HG03066 (cell line): ENCODE measurements around the gene BCL2L13.

Experiments
- ATAC-seq: cut with Tn5 transposase; IDR thresholded peaks from one replicate; pipeline ENCODE4 v1.9.1; 2021; ENCODE audit warnings: low read depth; ENCODE audit not compliant: unreplicated experiment

BCL2L13 gene

DNA sequence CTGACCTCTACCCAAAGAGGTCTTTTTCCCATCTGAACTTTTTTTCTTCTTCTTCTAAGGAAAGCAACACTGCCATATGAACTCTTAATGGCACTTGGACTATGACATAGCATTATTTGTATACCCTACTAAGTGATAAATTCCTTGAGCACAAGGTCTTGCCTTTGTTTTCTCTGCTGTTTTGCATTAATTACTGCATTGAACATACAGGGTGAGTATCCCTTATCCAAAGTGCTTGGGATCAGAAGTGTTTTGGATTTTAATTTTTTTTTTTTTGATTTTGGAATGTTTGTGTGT lies 86.9 kb downstream of the BCL2L13 start:
- no peak for ATAC-seq

DNA sequence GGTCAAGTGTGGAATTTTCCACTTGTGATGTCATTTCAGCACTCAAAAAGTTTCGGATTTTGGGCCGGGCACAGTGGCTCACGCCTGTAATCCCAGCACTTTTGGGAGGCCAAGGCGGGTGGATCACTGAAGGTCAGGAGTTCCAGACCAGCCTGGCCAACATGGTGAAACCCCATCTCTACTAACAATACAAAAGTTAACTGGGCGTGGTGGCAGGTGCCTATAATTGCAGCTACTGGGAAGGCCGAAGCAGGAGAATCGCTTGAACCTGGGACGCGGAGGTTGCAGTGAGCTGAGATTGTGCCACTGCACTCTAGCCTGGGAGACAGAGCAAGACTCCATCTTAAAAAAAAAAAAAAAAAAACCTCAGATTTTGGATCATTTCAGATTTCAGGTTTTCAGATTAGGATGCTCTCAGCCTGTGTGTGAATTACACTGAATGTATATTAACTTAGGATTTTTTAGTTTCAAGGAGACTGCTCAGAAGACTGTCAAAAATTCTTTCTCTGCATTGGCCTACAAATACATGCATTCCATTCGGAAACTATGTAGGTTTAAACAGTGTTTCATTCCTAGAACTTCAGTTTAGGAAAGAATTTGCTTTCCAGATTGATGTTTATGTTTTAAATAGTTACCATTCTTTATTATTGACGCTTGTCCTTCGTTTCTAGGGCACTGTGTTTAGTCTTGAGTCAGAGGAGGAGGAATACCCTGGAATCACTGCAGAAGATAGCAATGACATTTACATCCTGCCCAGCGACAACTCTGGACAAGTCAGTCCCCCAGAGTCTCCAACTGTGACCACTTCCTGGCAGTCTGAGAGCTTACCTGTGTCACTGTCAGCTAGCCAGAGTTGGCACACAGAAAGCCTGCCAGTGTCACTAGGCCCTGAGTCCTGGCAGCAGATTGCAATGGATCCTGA lies 87.7 kb downstream of the BCL2L13 start:
- ATAC-seq, result no peak

GRCh38 chr22:17726928-17727897 lies 88.7 kb downstream of the BCL2L13 start:
- ATAC-seq, result no peak

DNA sequence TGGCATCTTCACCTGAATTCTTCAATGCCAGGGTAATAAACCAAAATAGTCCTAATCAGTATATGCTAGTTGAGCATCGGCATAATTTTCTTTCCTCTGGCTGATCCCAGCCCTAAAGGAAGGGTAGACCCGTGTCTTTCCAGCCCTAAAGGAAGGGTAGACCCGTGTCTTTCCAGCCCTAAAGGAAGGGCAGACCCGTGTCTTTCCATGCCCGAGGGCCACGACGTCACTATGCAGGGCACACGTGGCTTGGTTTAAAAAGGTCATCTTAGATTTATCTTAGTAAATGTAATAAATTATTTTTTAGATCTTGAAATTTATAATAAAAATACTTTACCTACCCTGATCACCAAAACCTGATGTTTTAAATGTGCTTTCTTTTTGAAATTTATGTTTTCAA lies 90.2 kb downstream of the BCL2L13 start:
- ATAC-seq, result no peak

- ATAC-seq, result no peak
Observed at GRCh38 chr22:17729561-17729960, 91.0 kb downstream of the BCL2L13 start.

GRCh38 chr22:17732251-17732854 lies 93.8 kb downstream of the BCL2L13 start:
- ATAC-seq, result no peak

DNA sequence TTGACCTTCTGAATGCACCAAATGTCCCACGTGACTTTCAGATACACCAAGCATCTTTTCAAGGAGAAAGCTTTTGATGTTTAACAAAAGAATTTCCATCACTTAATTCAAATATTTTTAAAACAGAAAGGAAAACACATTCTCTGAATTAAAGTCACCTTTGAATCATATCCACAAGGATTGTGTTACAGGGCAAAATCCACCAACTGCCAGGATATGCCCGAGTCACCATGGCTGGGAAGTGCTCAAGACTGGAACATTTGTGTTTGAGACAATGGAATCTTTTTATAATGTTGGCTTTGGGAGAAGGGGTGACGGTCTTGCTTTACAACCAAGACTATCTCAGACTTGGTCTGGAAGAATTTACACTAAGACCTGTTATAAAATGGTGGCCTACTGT lies 94.9 kb downstream of the BCL2L13 start:
- no peak for ATAC-seq

GRCh38 chr22:17734187-17734586 lies 95.6 kb downstream of the BCL2L13 start:
- no peak for ATAC-seq

DNA sequence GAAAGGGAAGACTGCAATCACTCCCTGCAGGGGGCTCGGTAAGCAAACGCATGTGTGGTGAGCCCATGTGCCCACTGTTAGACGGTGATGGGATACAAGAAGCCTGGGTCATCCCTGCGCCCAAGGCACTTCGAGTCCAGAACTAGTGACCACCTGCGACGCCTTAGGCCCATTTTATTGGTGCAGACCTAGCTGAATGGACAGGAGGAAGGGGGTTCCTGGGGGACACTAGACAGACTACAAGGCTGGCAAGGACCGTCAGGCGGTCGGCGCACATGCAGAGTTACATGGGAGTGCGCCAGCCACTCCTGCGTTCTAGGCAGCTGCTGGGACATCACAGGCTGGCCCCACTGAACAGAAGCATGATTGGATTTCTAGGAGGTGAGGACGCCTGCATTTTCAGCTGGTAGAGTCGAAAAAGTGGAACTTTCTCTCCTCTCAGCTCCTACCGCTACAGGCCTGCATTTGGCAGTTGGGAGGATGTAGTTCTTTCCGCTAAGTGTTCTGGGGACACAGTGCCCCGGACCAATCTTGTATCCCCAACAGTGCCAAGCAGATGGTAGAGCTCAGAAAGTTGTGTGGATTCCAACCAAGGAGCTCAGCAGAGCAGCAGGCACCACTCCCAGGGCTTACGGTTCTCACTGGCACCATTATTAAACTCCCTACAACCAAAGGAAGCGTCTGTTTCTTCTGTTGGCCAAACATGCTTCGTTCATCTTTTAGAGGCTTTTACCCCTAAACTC lies 100.0 kb downstream of the BCL2L13 start:
- ATAC-seq, result no peak

DNA sequence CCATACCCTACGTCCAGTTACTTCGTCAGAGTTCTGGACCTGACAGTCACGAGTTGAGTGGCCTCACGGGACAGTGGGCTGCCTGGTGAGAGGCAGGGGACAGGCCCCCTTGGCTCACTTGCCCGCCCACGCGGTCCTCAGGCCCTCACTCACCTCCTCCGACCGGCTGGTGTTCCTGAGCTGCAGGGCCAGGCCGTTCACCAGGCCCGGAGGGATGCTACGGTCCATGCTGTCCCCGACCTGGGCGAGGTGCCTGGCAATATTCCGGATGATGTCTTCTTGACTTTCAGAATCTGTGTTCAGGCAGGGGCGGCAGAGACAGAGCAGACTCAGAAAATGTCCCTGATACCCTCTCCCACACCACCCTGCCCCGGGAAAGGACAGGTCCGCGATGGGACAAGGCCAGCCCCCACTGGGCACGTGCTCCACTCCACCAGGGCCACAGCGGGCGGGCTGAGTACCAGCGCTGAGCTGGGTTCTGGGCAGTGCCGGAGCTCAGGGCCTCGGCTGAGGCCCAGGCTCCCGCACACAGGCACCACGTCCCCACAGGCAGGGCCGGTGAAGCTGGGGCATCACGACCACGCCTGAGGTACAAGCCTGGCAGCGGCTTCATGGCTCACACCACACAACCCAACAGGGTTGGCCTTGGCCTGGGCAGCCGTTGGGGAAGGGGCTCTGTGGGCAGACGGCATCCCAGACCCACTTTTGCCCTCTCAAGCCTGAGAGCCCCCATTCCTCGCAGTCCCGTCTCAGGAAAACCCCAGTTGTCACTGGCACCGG lies 100.8 kb downstream of the BCL2L13 start:
- ATAC-seq, result no peak

GRCh38 chr22:17741866-17742526 lies 103.4 kb downstream of the BCL2L13 start:
- no peak for ATAC-seq

GRCh38 chr22:17742527-17742902 lies 104.0 kb downstream of the BCL2L13 start:
- no peak for ATAC-seq

DNA sequence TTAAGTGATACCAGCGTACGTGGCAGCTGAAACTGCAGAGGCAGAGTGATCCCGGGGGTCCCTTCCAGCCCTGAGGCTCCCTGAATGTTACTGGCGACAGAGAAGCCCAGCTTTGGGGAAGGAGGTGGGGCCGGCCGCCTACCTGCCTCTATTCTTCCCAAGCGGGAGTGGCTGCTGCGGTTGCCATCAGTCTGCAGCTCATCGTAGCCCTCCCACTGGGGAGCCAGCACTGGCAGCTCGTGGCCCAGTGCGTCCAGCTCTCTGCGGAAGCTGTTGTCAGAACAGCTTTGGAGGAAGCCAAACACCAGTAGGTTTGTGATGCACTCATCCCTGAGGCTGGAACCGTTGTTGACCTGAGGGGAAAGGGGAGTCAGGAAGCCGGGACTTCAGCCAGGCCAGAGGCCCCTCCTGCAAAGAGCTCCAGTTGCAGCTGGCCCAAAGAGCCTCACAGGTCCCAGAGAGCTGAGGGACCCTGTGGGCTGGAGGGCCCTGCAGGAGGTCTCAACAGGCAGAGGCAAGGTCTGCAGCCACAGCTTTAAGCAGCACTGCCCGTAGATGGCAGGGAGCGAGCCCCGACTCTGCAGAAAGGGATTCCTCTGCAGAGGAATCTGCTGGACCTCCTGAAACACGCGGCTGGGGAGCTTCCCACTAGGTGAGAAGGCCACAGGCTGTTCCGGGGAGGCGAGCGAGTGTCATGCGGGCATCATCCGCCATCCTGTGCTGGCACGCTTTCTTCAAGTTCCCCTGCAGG lies 105.3 kb downstream of the BCL2L13 start:
- no peak for ATAC-seq

DNA sequence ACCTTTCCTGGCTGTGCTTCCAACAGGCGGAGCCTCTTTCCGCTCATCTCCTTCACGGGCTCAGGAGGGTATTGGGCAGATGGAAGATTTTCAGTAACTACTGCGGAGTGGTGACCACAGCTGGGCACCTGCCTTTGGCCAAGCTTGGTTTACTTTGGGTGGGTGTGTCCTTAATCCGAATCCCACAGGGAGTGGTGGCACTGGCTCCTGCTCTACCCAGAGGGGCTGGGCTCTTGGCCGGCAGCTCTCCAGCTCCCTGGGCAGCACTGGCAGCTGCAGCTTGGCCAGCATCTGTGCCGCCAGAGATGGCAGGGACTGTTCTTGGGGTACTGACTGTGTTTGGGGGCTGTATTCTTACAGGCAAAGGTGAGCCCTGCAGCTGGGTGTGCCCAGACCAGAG lies 105.9 kb downstream of the BCL2L13 start:
- no peak for ATAC-seq

DNA sequence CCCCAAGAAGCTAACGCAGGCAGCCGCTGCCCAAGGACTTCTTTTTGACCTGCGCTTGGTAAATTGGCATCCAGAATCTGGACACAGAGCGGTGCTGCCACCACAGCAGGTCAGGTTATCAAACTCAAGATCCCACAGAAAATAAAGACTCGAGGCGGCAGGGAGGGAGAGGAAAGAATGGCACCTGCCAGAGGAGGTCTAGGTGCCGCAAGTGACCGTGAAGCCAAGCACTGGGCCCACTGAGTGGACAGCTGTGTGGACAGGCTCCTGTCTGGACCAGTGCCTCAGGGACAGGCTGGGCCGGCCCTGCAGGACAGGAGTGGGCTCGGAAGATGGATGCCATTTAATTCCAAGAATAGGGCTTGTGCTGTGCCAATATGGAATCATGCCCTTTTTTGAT lies 108.4 kb downstream of the BCL2L13 start:
- ATAC-seq, result no peak

DNA sequence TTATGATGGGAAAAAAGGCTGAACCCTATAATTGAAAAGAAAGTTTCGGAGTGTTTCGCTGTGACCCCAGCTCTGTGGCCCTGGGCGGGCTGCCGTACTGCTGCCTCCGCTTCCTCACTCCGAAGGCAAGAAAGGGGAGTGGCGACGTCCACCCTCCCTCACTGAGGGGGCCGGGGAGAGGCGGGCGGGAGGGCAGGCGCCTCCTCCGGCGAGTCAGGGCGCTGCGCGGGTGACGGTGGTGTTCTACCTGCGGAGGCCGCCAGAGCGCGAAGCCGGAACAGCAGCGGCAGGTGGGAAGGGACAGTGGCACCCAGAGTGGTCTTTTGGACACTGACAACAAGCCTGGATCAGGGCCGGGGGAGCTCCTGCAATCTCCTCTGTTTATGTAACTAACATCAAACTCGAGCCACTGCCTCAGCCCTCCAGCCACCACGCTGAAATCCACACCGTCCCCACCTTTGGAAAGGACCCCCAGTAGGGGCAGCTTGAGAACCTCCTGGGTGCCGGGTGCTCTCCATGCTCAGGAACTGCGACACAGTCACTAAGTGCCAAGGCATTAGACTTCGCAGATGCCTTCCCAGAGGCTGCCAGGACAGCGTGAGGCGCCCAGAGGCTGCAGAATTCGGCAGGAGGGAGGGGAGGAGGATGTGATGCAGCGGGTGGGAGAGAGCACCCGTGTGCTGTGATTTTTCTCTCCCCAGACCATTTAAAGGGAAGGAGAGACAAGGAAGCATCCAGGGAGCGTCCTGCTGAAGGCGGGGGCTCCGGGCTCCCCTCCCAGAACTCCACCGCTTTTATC lies 110.2 kb downstream of the BCL2L13 start:
- no peak for ATAC-seq

- no peak for ATAC-seq
Observed at GRCh38 chr22:17749605-17750395, 111.2 kb downstream of the BCL2L13 start.
